HFFc6 (cell line): ENCODE results near the gene LTK. TPM values are rescaled to one million over a fixed set of nuclear protein-coding genes. Genes with fewer than 3 reads are reported as not detected.

Experiments
- DNase-seq: peaks from one replicate; pipeline ENCODE4 v3.0.0-alpha.2; 2018
- H3K27ac Mint-ChIP-seq: 2 replicates; pipeline ENCODE4 v1.8.0; 2020; ENCODE audit warnings: mild to moderate bottlenecking, mixed read lengths
- H3K27me3 Mint-ChIP-seq: 2 replicates; pipeline ENCODE4 v1.8.0; 2021; ENCODE audit warnings: mild to moderate bottlenecking, moderate library complexity, mixed read lengths; ENCODE audit not compliant: insufficient read depth
- H3K36me3 Mint-ChIP-seq: 2 replicates; pipeline ENCODE4 v1.8.0; 2021; ENCODE audit warnings: low read depth, mixed read lengths
- H3K4me1 Mint-ChIP-seq: 2 replicates; pipeline ENCODE4 v1.8.0; 2020; ENCODE audit warnings: low read depth, mixed read lengths
- H3K4me3 Mint-ChIP-seq: 2 replicates; pipeline ENCODE4 v1.8.0; 2020; ENCODE audit warnings: mild to moderate bottlenecking, moderate library complexity, mixed read lengths
- H3K9me3 Mint-ChIP-seq: 2 replicates; pipeline ENCODE4 v1.8.0; 2020; ENCODE audit warnings: mild to moderate bottlenecking, mixed read lengths
- total RNA-seq, 6 experiments: library from RNA; stranded (reverse); fragmentation: NEBNext Ultra II Directional; extraction: Animal tissue kit (Norgen Biotek cat#: 25700); gene quantifications; 2 replicates in 1 of 6; 3 replicates in 5 of 6; pipeline ENCODE4 v1.2.3, GENCODE V29; 2021
- TF ChIP-seq, protein P1 (sequence below): fragments of 200-600 bp; sonication (generic); IDR thresholded peaks from 2 replicates; pipeline ENCODE4 v1.5.0; 2021; ENCODE audit warnings: antibody characterized with exemption, mild to moderate bottlenecking

Gene LTK
- total RNA-seq, 6 experiments from 2014 or later = 0.19 to 1.8 (median 1.2) TPM

DNA sequence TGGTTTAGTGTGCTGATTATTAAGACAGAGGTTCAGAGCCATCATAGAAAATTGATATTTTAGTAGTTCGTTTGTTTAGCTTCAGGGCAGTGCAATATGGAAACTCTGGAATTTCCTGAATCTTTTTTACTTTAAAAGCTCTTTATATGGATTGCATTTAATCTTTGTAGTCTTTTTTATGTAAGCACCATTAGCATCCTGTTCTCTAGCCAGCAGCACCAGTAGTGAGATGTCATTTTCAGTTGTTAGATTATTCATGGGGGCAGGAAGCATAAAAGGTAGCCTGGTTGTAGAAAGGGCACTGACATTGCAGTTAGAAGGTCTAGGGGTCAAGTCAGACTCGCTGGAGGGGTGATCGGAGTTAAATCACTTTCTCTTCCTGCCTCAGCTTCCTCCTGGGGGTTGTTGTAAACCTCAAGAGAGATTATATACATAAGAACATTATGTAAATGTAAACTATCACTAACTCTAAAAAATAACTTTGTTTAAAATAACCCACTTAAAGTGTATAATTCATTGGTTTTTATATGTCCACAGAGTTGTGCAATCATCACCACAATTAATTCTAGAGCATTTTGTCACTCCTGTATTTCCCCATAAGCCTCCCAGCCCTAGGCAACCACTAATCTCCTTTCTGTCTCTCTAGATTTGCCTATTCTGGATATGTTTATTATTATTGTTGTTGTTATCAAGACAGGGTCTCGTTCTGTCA is 51.4 kb downstream of the LTK start:
- TF ChIP-seq, protein P1, sequence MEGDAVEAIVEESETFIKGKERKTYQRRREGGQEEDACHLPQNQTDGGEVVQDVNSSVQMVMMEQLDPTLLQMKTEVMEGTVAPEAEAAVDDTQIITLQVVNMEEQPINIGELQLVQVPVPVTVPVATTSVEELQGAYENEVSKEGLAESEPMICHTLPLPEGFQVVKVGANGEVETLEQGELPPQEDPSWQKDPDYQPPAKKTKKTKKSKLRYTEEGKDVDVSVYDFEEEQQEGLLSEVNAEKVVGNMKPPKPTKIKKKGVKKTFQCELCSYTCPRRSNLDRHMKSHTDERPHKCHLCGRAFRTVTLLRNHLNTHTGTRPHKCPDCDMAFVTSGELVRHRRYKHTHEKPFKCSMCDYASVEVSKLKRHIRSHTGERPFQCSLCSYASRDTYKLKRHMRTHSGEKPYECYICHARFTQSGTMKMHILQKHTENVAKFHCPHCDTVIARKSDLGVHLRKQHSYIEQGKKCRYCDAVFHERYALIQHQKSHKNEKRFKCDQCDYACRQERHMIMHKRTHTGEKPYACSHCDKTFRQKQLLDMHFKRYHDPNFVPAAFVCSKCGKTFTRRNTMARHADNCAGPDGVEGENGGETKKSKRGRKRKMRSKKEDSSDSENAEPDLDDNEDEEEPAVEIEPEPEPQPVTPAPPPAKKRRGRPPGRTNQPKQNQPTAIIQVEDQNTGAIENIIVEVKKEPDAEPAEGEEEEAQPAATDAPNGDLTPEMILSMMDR = no peak
- Mint-ChIP-seq H3K27me3 (no peaks in the 10 kb centered on the region; the same call in 1 of the 2 replicates), H3K36me3 (peaks cover 26% of the 10 kb centered on the region), H3K4me3 (no peak overlapping the region), H3K9me3 (no peaks in the 10 kb centered on the region), H3K4me1 (no peaks in the 10 kb centered on the region), H3K27ac (no peak overlapping the region; the same call in 1 of the 2 replicates)
- no peak for DNase-seq

Other genes with a start within 250 kb of the LTK start
- 1 to 10 TPM; 4.1 to 8.0 (median 7.1) TPM for gene OIP5, start 181.2 kb downstream of the LTK start, total RNA-seq
- gene NUSAP1, start 180.9 kb downstream of the LTK start, total RNA-seq = 10 to 100 TPM; 30.9 to 69.0 (median 63.6) TPM
- 10 to 100 TPM; 21.5 to 27.5 (median 25.5) TPM for gene NDUFAF1, start 111.3 kb downstream of the LTK start, total RNA-seq
- 10 to 100 TPM; 32.3 to 38.3 (median 35.8) TPM for gene RTF1, start 96.7 kb downstream of the LTK start, total RNA-seq
- 1 to 10 TPM; 1.2 to 2.4 (median 2.3) TPM for gene ITPKA, start 20.0 kb downstream of the LTK start, total RNA-seq
- 10 to 100 TPM; 27.3 to 39.4 (median 32.2) TPM for gene RPAP1, start 30.4 kb upstream of the LTK start, total RNA-seq
- gene TYRO3, start 45.4 kb upstream of the LTK start, total RNA-seq = 10 to 100 TPM; 16.6 to 27.6 (median 21.9) TPM
- 10 to 100 TPM; 11.8 to 16.6 (median 15.3) TPM for gene MGA, start 146.6 kb upstream of the LTK start, total RNA-seq